CD4-positive, alpha-beta T cell treated with Interferon gamma for 1 hour (primary cell): ENCODE results near the gene MND1.

Source experiments
- DNase-seq: peaks from one replicate; pipeline ENCODE4 v3.0.0-alpha.2; 2020

The MND1 gene

GRCh38 chr4:153344131-153345011 lies at the start of gene MND1:
Gene MND1 (plus strand): TSS chr4:153344688. CDS start chr4:153344738, 50 bp downstream.
- DNase-seq: peak; percentile 84

GRCh38 chr4:153295131-153295755 lies 49.2 kb upstream of the MND1 start:
- DNase-seq: no peak

- no peak for DNase-seq
Observed at GRCh38 chr4:153296040-153296823, 48.3 kb upstream of the MND1 start.

GRCh38 chr4:153297116-153297515 lies 47.4 kb upstream of the MND1 start:
- DNase-seq: no peak

GRCh38 chr4:153310793-153311192 lies 33.7 kb upstream of the MND1 start:
- no peak for DNase-seq

- DNase-seq: no peak
Observed at GRCh38 chr4:153314915-153315314, 29.6 kb upstream of the MND1 start.

- DNase-seq: no peak
Observed at GRCh38 chr4:153318696-153319320, 25.7 kb upstream of the MND1 start.

GRCh38 chr4:153322791-153323190 lies 21.7 kb upstream of the MND1 start:
- DNase-seq: no peak

GRCh38 chr4:153324046-153324445 lies 20.4 kb upstream of the MND1 start:
- no peak for DNase-seq

GRCh38 chr4:153325558-153325957 lies 18.9 kb upstream of the MND1 start:
- no peak for DNase-seq

- DNase-seq: no peak
Observed at GRCh38 chr4:153326513-153326912, 18.0 kb upstream of the MND1 start.

- no peak for DNase-seq
Observed at GRCh38 chr4:153327247-153327646, 17.2 kb upstream of the MND1 start.

GRCh38 chr4:153332936-153333335 lies 11.6 kb upstream of the MND1 start:
- DNase-seq: no peak

GRCh38 chr4:153333874-153334273 lies 10.6 kb upstream of the MND1 start:
- no peak for DNase-seq

GRCh38 chr4:153335665-153336064 lies 8.8 kb upstream of the MND1 start:
- DNase-seq: no peak

GRCh38 chr4:153337686-153338085 lies 6.8 kb upstream of the MND1 start:
- no peak for DNase-seq

- DNase-seq: no peak
Observed at GRCh38 chr4:153341575-153342090, 2.9 kb upstream of the MND1 start.

- no peak for DNase-seq
Observed at GRCh38 chr4:153342751-153343552, 1.5 kb upstream of the MND1 start.

- DNase-seq: peak; percentile 55
Observed at GRCh38 chr4:153345012-153345981, 809 bp downstream of the MND1 start.

GRCh38 chr4:153346031-153346430 lies 1.5 kb downstream of the MND1 start:
- DNase-seq: no peak

GRCh38 chr4:153346563-153346962 lies 2.1 kb downstream of the MND1 start:
- no peak for DNase-seq
